ENCODE data around the gene SMIM45.

The SMIM45 gene

DNA sequence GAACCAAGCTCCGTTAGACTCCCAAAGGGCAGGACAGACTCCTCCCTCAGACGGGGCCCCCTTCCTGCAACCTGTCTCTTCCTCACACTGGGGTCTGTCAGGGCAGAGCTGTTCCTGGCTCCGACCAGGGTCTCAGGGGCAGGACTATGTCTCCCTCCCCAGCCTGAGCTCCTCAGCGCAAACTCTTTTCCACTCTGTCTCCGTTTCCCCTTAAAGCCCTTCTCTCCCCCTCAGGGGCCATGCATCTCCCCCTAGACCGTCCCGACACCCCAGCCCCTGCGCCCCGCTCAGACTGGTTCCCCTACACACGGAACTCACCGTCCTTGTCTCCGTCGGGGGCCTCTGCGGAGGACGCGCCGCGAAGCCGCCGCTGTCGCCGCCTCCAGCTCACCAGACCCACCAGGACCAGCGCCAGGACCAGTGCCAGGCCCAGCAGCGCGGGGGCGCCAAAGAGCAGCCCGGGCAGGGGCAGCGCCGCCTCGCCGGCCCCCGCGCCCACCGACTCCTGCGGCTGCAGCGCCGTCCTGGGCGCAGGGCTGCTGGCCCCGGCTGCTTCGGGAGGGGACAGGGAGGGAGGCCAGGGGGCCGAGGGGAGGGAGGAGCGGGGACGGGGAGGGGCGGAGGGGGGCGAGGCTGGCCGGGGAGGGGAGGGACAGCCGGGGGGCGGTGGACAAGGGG lies 26.0 kb upstream of the SMIM45 start:
- peak; percentile 81 for DNase-seq
- Mint-ChIP-seq H3K36me3 (ENCODE audit: unreplicated experiment) (no peaks in the 10 kb centered on the region), H3K27ac (ENCODE audit: unreplicated experiment) (no peak overlapping the region), H3K9me3 (ENCODE audit: unreplicated experiment) (peaks cover 4% of the 10 kb centered on the region), H3K4me1 (ENCODE audit: low read depth, unreplicated experiment) (peaks cover 6% of the 10 kb centered on the region), H3K27me3 (ENCODE audit: unreplicated experiment) (peaks cover 17% of the 10 kb centered on the region), H3K4me3 (ENCODE audit: unreplicated experiment) (no peak overlapping the region)
- peak; percentile 73 for TF ChIP-seq CTCF (IDR thresholded peaks at IDR 0.05; ENCODE audit: partially characterized antibody, unreplicated experiment)

GRCh38 chr22:41927813-41928212 lies 24.1 kb upstream of the SMIM45 start:
- no peak overlapping the region for H3K4me3 Mint-ChIP-seq (ENCODE audit: unreplicated experiment)
- H3K4me1 Mint-ChIP-seq (ENCODE audit: low read depth, unreplicated experiment) = peaks cover 8% of the 10 kb centered on the region

DNA sequence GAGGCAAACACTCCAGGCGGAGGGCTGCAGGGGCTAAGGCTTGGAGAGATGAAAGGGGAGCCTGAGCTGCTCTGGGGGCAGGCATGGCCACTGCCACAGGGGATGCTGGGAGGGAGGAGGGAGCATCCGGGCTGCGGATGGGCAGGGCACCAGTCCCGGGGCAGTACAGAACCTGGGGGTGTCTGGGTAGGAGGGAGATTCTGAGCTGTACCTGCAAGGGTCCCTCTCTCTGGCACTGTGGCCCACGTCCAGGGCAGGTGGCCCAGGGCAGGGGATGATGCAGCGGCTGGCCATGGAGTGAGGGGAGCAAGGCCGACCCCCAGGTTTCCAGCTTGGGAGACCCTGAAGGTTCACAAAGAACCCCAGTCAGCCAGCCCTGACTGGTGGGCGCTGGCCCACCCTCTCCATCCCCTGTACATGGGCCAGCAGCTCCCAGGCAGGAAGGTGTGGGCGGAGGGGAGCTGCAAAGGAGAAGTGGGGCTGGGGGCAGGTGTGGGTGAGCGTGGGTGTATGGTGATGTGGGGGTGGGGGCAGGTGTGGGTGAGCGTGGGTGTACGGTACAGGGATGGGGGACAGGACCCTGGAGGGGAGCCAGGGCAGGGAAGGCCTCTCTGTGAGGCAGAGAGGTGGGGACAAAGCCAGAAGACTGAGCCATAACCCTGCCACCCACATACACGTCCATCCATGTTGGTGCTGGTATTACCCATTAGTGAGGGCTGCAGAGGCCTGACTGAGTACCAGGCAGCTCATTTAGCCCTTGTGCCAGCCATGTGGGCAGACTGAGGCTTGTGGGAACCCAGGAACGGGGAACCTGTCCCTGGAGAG lies 23.1 kb upstream of the SMIM45 start:
- peaks cover 4% of the 10 kb centered on the region for H3K9me3 Mint-ChIP-seq (ENCODE audit: unreplicated experiment)
- H3K4me1 Mint-ChIP-seq (ENCODE audit: low read depth, unreplicated experiment) = peaks cover 8% of the 10 kb centered on the region
- no peak overlapping the region for H3K27ac Mint-ChIP-seq (ENCODE audit: unreplicated experiment)
- no peak overlapping the region for H3K4me3 Mint-ChIP-seq (ENCODE audit: unreplicated experiment)
- H3K36me3 Mint-ChIP-seq (ENCODE audit: unreplicated experiment) = no peaks in the 10 kb centered on the region
- peaks cover 17% of the 10 kb centered on the region for H3K27me3 Mint-ChIP-seq (ENCODE audit: unreplicated experiment)
- DNase-seq = no peak
- TF ChIP-seq CTCF (IDR thresholded peaks at IDR 0.05; ENCODE audit: partially characterized antibody, unreplicated experiment) = no peak

More at GRCh38 chr22:41927813-41928212, 24.1 kb upstream of the SMIM45 start:
- TF ChIP-seq CTCF (IDR thresholded peaks at IDR 0.05; ENCODE audit: partially characterized antibody, unreplicated experiment) = no peak
- peaks cover 4% of the 10 kb centered on the region for H3K9me3 Mint-ChIP-seq (ENCODE audit: unreplicated experiment)
- DNase-seq = no peak
- H3K36me3 Mint-ChIP-seq (ENCODE audit: unreplicated experiment) = no peaks in the 10 kb centered on the region
- H3K27me3 Mint-ChIP-seq (ENCODE audit: unreplicated experiment) = peaks cover 19% of the 10 kb centered on the region
- H3K27ac Mint-ChIP-seq (ENCODE audit: unreplicated experiment) = no peak overlapping the region

DNA sequence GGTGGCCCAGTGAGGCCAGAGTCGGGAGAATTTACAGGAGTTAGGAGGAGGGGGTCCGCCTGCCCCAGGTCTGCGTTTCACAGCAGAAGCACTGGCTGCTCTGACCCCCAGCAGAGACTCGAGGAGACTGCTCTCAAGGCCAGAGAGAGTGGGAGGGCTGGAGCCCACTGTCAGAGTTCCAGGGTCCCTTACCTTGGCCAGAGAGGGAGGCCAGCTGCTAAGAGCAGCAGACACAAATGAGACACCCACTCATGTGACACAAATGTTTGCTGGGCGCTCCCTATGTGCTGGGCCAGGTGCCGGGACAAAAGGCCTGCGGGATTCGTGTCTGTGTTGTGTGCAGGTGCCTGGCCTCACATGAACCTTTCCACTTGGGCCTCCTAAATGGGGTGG lies 22.5 kb upstream of the SMIM45 start:
- peaks cover 4% of the 10 kb centered on the region for H3K9me3 Mint-ChIP-seq (ENCODE audit: unreplicated experiment)
- no peak overlapping the region for H3K27ac Mint-ChIP-seq (ENCODE audit: unreplicated experiment)
- peaks cover 17% of the 10 kb centered on the region for H3K27me3 Mint-ChIP-seq (ENCODE audit: unreplicated experiment)
- no peak for DNase-seq
- H3K36me3 Mint-ChIP-seq (ENCODE audit: unreplicated experiment) = no peaks in the 10 kb centered on the region
- no peak for TF ChIP-seq CTCF (IDR thresholded peaks at IDR 0.05; ENCODE audit: partially characterized antibody, unreplicated experiment)
- no peak overlapping the region for H3K4me3 Mint-ChIP-seq (ENCODE audit: unreplicated experiment)
- peaks cover 8% of the 10 kb centered on the region for H3K4me1 Mint-ChIP-seq (ENCODE audit: low read depth, unreplicated experiment)
